ENCODE results near the gene MAGIX. TPM values are rescaled to one million over a fixed set of nuclear protein-coding genes. Genes with fewer than 3 reads are reported as not detected.
"Not testable (repeated sequence)": the region's sequence is repeated elsewhere in the genome, so short reads cannot be mapped to it uniquely, and the experiment has no call there.

The MAGIX gene
- total and polyA plus RNA-seq, 9 donors = 1.6 to 2.6 (median 1.7) TPM

GRCh38 chrX:49167740-49168108 lies 5.2 kb downstream of the MAGIX start:
- WGBS (ENCODE audit: insufficient coverage) = no CpG with 5 or more reads among the region's 3 CpGs
- peak overlapping the region; percentile 86 for H3K27ac ChIP-seq (ENCODE audit: low read length)
- DNase-seq = no peak

DNA sequence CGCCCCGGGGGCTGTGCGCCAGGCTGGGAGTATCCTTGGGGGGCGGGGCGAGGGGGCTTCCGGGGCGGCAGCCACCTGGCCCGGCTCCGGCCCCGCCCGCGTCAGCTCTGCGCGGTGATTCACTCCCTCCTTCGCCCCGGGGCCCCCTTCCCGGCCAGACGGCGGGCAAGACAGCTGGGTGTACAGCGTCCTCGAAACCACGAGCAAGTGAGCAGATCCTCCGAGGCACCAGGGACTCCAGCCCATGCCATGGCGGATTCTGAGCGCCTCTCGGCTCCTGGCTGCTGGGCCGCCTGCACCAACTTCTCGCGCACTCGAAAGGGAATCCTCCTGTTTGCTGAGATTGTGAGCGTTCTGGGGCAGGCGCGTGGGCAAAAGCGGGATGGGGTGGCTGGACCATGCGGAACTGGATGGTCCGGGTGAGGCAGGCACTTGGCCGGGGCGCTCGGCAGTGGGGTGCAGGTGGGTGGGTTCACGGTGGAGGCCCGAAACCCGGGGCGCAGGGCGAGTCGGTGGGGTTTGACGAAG lies 9.3 kb downstream of the MAGIX start, which contains the start of gene PLP2:
PLP2 (plus strand) TSS at position 147 of the 528 bp plus-strand sequence; CDS start at position 250, 103 bp downstream.
- H3K27ac ChIP-seq (ENCODE audit: low read length) = peak within 1 kb of the TSS; percentile 83
- H3K27me3 ChIP-seq (ENCODE audit: control insufficient read depth, insufficient read depth, low read length) = peaks cover 11% of the 10 kb centered on the region
- no peaks in the 10 kb centered on the region for H3K9me3 ChIP-seq (replicated peaks; ENCODE audit: control insufficient read depth, low read depth, low read length)
- peaks cover 21% of the 10 kb centered on the region for H3K36me3 ChIP-seq (ENCODE audit: control insufficient read depth, insufficient read depth, low read length)
- DNase-seq = peak; percentile 51
- 47% methylated on average over 46 of the region's 46 CpGs for WGBS (ENCODE audit: insufficient coverage)
- H3K4me3 ChIP-seq (ENCODE audit: low read length) = peak within 1 kb of the TSS; percentile 59
- H3K4me1 ChIP-seq (ENCODE audit: control insufficient read depth, insufficient read depth, low read length) = peaks cover 10% of the 10 kb centered on the region

More at GRCh38 chrX:49167740-49168108, 5.2 kb downstream of the MAGIX start:
- Histone ChIP-seq H3K27me3 (ENCODE audit: control insufficient read depth, insufficient read depth, low read length) (peaks cover 10% of the 10 kb centered on the region), H3K36me3 (ENCODE audit: control insufficient read depth, insufficient read depth, low read length) (no peaks in the 10 kb centered on the region), H3K4me1 (ENCODE audit: control insufficient read depth, insufficient read depth, low read length) (peaks cover 27% of the 10 kb centered on the region), H3K9me3 (replicated peaks; ENCODE audit: control insufficient read depth, low read depth, low read length) (no peaks in the 10 kb centered on the region), H3K4me3 (ENCODE audit: low read length) (peak overlapping the region; percentile 20)

DNA sequence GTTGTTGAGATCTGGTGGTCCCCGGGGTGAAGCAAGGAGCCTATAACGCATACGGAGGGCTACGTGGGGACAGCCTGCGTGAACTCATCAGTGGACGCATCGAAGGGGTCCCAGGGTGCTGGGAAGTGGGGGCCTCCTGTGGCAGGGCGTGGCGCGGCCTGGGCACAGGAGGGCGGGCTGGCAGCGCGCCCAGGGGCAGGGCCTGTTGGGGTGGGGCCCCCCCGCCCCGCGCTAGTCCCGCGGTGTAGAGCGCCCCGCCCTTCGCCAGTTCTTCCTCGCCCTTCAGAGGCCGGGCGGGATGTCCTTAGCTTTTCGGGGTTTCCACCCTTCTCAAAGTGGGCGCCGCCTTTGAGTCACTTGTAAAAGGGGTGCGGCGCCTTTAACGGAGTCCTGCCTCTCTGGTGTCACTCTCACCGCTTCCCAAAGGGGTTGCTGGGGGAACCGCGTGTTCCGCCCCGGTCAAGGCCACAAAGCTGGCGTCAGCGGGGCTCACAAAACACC lies 9.8 kb downstream of the MAGIX start:
- peaks cover 10% of the 10 kb centered on the region for H3K27me3 ChIP-seq (ENCODE audit: control insufficient read depth, insufficient read depth, low read length)
- DNase-seq = peak; percentile 59
- H3K9me3 ChIP-seq (replicated peaks; ENCODE audit: control insufficient read depth, low read depth, low read length) = no peaks in the 10 kb centered on the region
- H3K4me1 ChIP-seq (ENCODE audit: control insufficient read depth, insufficient read depth, low read length) = peaks cover 6% of the 10 kb centered on the region
- peak overlapping the region; percentile 59 for H3K4me3 ChIP-seq (ENCODE audit: low read length)
- WGBS (ENCODE audit: insufficient coverage) = 37% methylated on average over 27 of the region's 37 CpGs
- peaks cover 21% of the 10 kb centered on the region for H3K36me3 ChIP-seq (ENCODE audit: control insufficient read depth, insufficient read depth, low read length)
- H3K27ac ChIP-seq (ENCODE audit: low read length) = peak overlapping the region; percentile 83

- not testable (repeated sequence) for H3K9me3 ChIP-seq (replicated peaks; ENCODE audit: control insufficient read depth, low read depth, low read length); H3K27me3 ChIP-seq (ENCODE audit: control insufficient read depth, insufficient read depth, low read length); H3K4me1 ChIP-seq (ENCODE audit: control insufficient read depth, insufficient read depth, low read length); H3K4me3 ChIP-seq (ENCODE audit: low read length); DNase-seq; H3K27ac ChIP-seq (ENCODE audit: low read length)
- 83% methylated on average over 5 of the region's 8 CpGs for WGBS (ENCODE audit: insufficient coverage)
- H3K36me3 ChIP-seq (ENCODE audit: control insufficient read depth, insufficient read depth, low read length) = peaks cover 21% of the 10 kb centered on the region
Observed at GRCh38 chrX:49173544-49173943, 11.0 kb downstream of the MAGIX start.

DNA sequence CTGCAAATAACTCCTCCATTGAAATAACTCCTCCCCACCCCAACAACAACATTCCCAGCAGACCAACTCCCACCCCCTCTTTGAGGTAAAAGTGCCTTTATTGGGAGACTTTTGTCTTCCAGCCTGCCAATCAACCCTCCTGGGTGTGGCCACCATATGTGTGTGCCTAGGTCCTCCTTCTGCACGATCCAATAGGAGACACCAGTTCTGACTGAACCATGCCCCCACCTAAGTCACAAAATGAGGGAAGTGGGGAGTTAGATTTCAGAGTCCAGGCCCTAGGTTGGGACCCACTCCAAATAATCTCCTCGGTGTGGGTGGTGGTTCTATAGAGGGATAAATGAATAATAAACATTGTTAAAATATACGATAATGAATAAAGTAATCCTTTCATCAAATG lies 12.2 kb downstream of the MAGIX start:
- H3K36me3 ChIP-seq (ENCODE audit: control insufficient read depth, insufficient read depth, low read length) = peaks cover 21% of the 10 kb centered on the region
- peaks cover 9% of the 10 kb centered on the region for H3K27me3 ChIP-seq (ENCODE audit: control insufficient read depth, insufficient read depth, low read length)
- WGBS (ENCODE audit: insufficient coverage) = no CpG with 5 or more reads among the region's 3 CpGs
- no peak for DNase-seq
- no peak overlapping the region for H3K27ac ChIP-seq (ENCODE audit: low read length)
- H3K4me1 ChIP-seq (ENCODE audit: control insufficient read depth, insufficient read depth, low read length) = peaks cover 3% of the 10 kb centered on the region
- H3K4me3 ChIP-seq (ENCODE audit: low read length) = no peak overlapping the region
- no peaks in the 10 kb centered on the region for H3K9me3 ChIP-seq (replicated peaks; ENCODE audit: control insufficient read depth, low read depth, low read length)

DNA sequence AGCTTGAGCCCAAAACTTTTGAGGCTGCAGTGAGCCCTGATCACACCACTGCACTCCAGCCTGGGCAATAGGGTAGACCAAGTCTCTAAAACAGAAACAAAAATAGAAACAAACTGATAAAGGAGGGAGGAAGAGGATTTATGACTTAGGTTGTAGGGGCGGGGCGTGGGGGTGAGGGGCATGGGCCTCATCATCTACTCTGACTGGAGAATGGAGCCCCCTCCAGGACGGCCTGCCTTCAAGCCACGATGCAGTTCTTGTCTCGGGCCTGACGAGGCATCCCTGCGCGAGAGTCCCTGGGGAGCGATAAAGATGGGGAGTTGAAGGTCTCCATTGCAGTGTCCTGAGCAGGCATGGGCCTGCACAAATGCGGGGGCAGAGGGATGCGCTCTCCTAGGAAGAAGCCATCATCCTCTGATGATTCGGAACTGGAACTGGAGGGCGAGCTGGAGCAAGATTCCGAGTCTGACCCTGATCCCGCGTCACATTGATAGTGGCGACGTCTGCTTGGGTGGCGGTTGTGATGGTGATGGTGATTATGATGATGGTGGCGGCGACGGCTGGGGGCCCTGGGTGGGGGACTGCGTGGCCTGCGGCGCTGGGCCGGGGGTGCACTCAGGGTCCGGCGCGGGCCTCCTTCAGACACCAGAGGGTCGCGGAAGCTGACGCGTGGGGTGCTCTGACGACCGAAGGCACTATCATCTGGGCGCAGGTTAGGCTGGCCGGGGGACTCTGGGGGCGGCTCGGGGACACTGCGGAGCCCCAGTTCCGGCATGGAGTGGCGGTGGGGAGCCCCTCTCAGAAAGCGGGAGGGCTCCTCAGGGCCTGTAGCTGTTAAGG lies 13.1 kb downstream of the MAGIX start:
- DNase-seq = no peak
- H3K4me1 ChIP-seq (ENCODE audit: control insufficient read depth, insufficient read depth, low read length) = peaks cover 3% of the 10 kb centered on the region
- no peak overlapping the region for H3K27ac ChIP-seq (ENCODE audit: low read length)
- no peak overlapping the region for H3K4me3 ChIP-seq (ENCODE audit: low read length)
- H3K27me3 ChIP-seq (ENCODE audit: control insufficient read depth, insufficient read depth, low read length) = peaks cover 8% of the 10 kb centered on the region
- no peaks in the 10 kb centered on the region for H3K9me3 ChIP-seq (replicated peaks; ENCODE audit: control insufficient read depth, low read depth, low read length)
- H3K36me3 ChIP-seq (ENCODE audit: control insufficient read depth, insufficient read depth, low read length) = peaks cover 21% of the 10 kb centered on the region
- 85% methylated on average over 41 of the region's 43 CpGs for WGBS (ENCODE audit: insufficient coverage)

GRCh38 chrX:49176421-49177326 lies 14.1 kb downstream of the MAGIX start:
- 76% methylated on average over 22 of the region's 27 CpGs for WGBS (ENCODE audit: insufficient coverage)
- Histone ChIP-seq H3K36me3 (ENCODE audit: control insufficient read depth, insufficient read depth, low read length) (peaks cover 21% of the 10 kb centered on the region), H3K27me3 (ENCODE audit: control insufficient read depth, insufficient read depth, low read length) (peaks cover 2% of the 10 kb centered on the region), H3K4me3 (ENCODE audit: low read length) (no peak overlapping the region), H3K9me3 (replicated peaks; ENCODE audit: control insufficient read depth, low read depth, low read length) (no peaks in the 10 kb centered on the region), H3K27ac (ENCODE audit: low read length) (no peak overlapping the region), H3K4me1 (ENCODE audit: control insufficient read depth, insufficient read depth, low read length) (peaks cover 3% of the 10 kb centered on the region)
- no peak for DNase-seq

- Histone ChIP-seq H3K36me3 (ENCODE audit: control insufficient read depth, insufficient read depth, low read length) (peaks cover 21% of the 10 kb centered on the region), H3K9me3 (replicated peaks; ENCODE audit: control insufficient read depth, low read depth, low read length) (no peaks in the 10 kb centered on the region), H3K4me1 (ENCODE audit: control insufficient read depth, insufficient read depth, low read length) (peaks cover 3% of the 10 kb centered on the region), H3K27me3 (ENCODE audit: control insufficient read depth, insufficient read depth, low read length) (peaks cover 2% of the 10 kb centered on the region), H3K27ac (ENCODE audit: low read length) (no peak overlapping the region), H3K4me3 (ENCODE audit: low read length) (no peak overlapping the region)
- 72% methylated on average over 2 of the region's 4 CpGs for WGBS (ENCODE audit: insufficient coverage)
- no peak for DNase-seq
Observed at GRCh38 chrX:49177338-49177833, 14.8 kb downstream of the MAGIX start.

GRCh38 chrX:49177873-49178480 lies 15.4 kb downstream of the MAGIX start:
- WGBS (ENCODE audit: insufficient coverage) = 89% methylated on average over 17 of the region's 23 CpGs
- no peaks in the 10 kb centered on the region for H3K27me3 ChIP-seq (ENCODE audit: control insufficient read depth, insufficient read depth, low read length)
- no peak for DNase-seq
- H3K4me3 ChIP-seq (ENCODE audit: low read length) = no peak overlapping the region
- peaks cover 19% of the 10 kb centered on the region for H3K36me3 ChIP-seq (ENCODE audit: control insufficient read depth, insufficient read depth, low read length)
- H3K4me1 ChIP-seq (ENCODE audit: control insufficient read depth, insufficient read depth, low read length) = no peaks in the 10 kb centered on the region
- H3K27ac ChIP-seq (ENCODE audit: low read length) = no peak overlapping the region
- no peaks in the 10 kb centered on the region for H3K9me3 ChIP-seq (replicated peaks; ENCODE audit: control insufficient read depth, low read depth, low read length)
